Hepatocyte (in vitro differentiated cells): ENCODE measurements around the gene PTAFR. TPM values are rescaled to one million over a fixed set of nuclear protein-coding genes. Genes with fewer than 3 reads are reported as not detected.

Experiments
- DNase-seq: peaks from one replicate; pipeline ENCODE4 v3.0.0-alpha.2; 2016; ENCODE audit warnings: low spot score
- H2AFZ ChIP-seq: fragments of 200-600 bp; sonication (generic); 2 replicates; pipeline ENCODE4 v1.6.0; 2016; ENCODE audit warnings: antibody characterized with exemption, mild to moderate bottlenecking
- H3K27ac ChIP-seq: fragments of 200-600 bp; sonication (generic); 2 replicates; pipeline ENCODE4 v1.5.1; 2016; ENCODE audit warnings: mild to moderate bottlenecking
- H3K27me3 ChIP-seq: fragments of 200-600 bp; sonication (generic); 2 replicates; pipeline ENCODE4 v1.6.1; 2016
- H3K36me3 ChIP-seq: fragments of 200-600 bp; sonication (generic); replicated peaks from 2 replicates; pipeline ENCODE4 v1.5.1; 2016; ENCODE audit warnings: low read depth; ENCODE audit not compliant: insufficient read depth
- H3K4me1 ChIP-seq: fragments of 200-600 bp; sonication (generic); 2 replicates; pipeline ENCODE4 v1.5.1; 2016; ENCODE audit warnings: mild to moderate bottlenecking, moderate library complexity; ENCODE audit not compliant: insufficient read depth
- H3K4me2 ChIP-seq: fragments of 200-600 bp; sonication (generic); 2 replicates; pipeline ENCODE4 v1.6.0; 2016
- H3K4me3 ChIP-seq: fragments of 200-600 bp; sonication (generic); 2 replicates; pipeline ENCODE4 v1.5.1; 2016; ENCODE audit warnings: mild to moderate bottlenecking
- H3K79me2 ChIP-seq: fragments of 200-600 bp; sonication (generic); 2 replicates; pipeline ENCODE4 v1.6.0; 2017; ENCODE audit warnings: mild to moderate bottlenecking
- H3K9me2 ChIP-seq: fragments of 200-600 bp; sonication (generic); replicated peaks from 2 replicates; pipeline ENCODE4 v1.6.0; 2017; ENCODE audit warnings: mild to moderate bottlenecking; ENCODE audit not compliant: insufficient read depth
- H3K9me3 ChIP-seq: fragments of 200-600 bp; sonication (generic); 2 replicates; pipeline ENCODE4 v1.5.1; 2016; ENCODE audit warnings: low read depth, mild to moderate bottlenecking
- H4K20me1 ChIP-seq: fragments of 200-600 bp; sonication (generic); 2 replicates; pipeline ENCODE4 v1.6.0; 2016; ENCODE audit warnings: mild to moderate bottlenecking; ENCODE audit not compliant: insufficient read depth, poor library complexity, severe bottlenecking
- CTCF ChIP-seq: fragments of 200-600 bp; sonication (generic); IDR thresholded peaks from 2 replicates; pipeline ENCODE4 v1.5.1; 2016; ENCODE audit warnings: antibody characterized with exemption, mild to moderate bottlenecking; ENCODE audit not compliant: poor library complexity
- EZH2 ChIP-seq: fragments of 200-600 bp; sonication (generic); IDR thresholded peaks from 2 replicates; pipeline ENCODE4 v1.6.1; 2016; ENCODE audit warnings: antibody characterized with exemption, mild to moderate bottlenecking, borderline replicate concordance
- EZH2phosphoT487 ChIP-seq: fragments of 200-600 bp; sonication (generic); IDR thresholded peaks from one replicate; pipeline ENCODE4 v1.6.1; 2018; ENCODE audit warnings: antibody characterized with exemption, mild to moderate bottlenecking, low read depth, moderate library complexity; ENCODE audit not compliant: unreplicated experiment, severe bottlenecking
- WGBS: methylation state at CpG from one replicate; pipeline ENCODE4 v1.1.6; 2016; ENCODE audit warnings: low lambda C conversion rate; ENCODE audit errors: missing lambda C conversion rate; 5-methylcytosine and 5-hydroxymethylcytosine counted together
- polyA plus RNA-seq: library from polyadenylated mRNA; unstranded; fragments of >200 nt; fragmentation: Nextera tagmentation; extraction: Ambion mirVana; gene quantifications from 2 replicates; pipeline ENCODE4 v1.2.1, GENCODE V29; 2016
- total RNA-seq: library from RNA; depleted of rRNA; stranded (reverse); fragments of >200 nt; gene quantifications from 2 replicates; pipeline ENCODE4 v1.2.3, GENCODE V29; 2014

Gene PTAFR
- total and polyA plus RNA-seq, 2 experiments from 2014 or later: 0.29 to 0.37 TPM

- H3K4me3 ChIP-seq: no peak overlapping the region
Observed at GRCh38 chr1:28170001-28170596, 6.4 kb downstream of the PTAFR start.

DNA sequence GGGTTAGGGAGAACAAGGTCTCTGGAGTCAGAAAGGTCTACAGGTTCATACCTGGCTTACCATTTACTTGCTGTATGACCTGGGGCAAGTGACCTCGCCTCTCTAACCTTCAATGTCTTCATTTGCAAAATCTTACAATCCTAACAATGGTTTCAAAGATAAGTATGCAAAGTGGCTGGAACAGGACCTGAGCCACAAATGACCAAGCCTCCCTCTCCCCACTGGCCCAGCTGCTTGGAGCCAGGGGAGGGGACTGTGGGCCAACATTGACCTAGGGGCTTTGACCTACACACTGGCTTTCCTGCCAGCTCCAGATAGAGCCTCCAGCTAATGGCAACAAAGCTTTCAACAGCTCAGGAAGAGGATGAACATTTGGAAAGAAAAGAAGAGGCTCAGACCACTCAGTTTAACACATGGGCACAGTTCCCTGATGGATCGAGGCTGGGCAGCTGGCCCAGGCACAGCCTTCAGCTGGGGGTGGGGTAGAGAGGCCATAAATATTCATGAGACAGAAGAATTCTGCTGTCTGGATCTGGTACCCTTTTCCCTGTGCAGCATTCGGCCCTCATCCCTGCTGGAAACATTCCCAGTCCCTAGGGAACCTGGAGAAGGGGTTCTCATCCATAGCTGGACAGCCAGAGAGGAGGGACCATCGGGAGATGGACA lies 12.9 kb downstream of the PTAFR start:
- H3K4me1 ChIP-seq: peaks cover 4% of the 10 kb centered on the region
- H4K20me1 ChIP-seq: no peaks in the 10 kb centered on the region
- TF ChIP-seq EZH2 (no peak), CTCF (no peak), EZH2phosphoT487 (no peak)
- DNase-seq: no peak
- H3K9me2 ChIP-seq: no peaks in the 10 kb centered on the region
- no peaks in the 10 kb centered on the region for H3K27me3 ChIP-seq
- H3K4me2 ChIP-seq: no peak overlapping the region
- H3K79me2 ChIP-seq: no peaks in the 10 kb centered on the region
- no peaks in the 10 kb centered on the region for H3K9me3 ChIP-seq
- H2AFZ ChIP-seq: no peak overlapping the region
- H3K4me3 ChIP-seq: no peak overlapping the region
- 75% methylated on average over 4 of the region's 4 CpGs for WGBS
- H3K36me3 ChIP-seq: no peaks in the 10 kb centered on the region
- no peak overlapping the region for H3K27ac ChIP-seq

More at GRCh38 chr1:28170001-28170596, 6.4 kb downstream of the PTAFR start:
- Histone ChIP-seq H3K79me2 (no peaks in the 10 kb centered on the region), H3K9me3 (no peaks in the 10 kb centered on the region), H2AFZ (no peak overlapping the region), H3K4me2 (no peak overlapping the region), H3K4me1 (peaks cover 10% of the 10 kb centered on the region), H3K9me2 (no peaks in the 10 kb centered on the region), H3K27ac (peak overlapping the region; percentile 63), H3K27me3 (no peaks in the 10 kb centered on the region), H4K20me1 (no peaks in the 10 kb centered on the region), H3K36me3 (no peaks in the 10 kb centered on the region)
- WGBS: 63% methylated on average over 2 of the region's 2 CpGs
- DNase-seq: peak; percentile 52
- TF ChIP-seq EZH2: no peak
- no peak for TF ChIP-seq EZH2phosphoT487
- no peak for TF ChIP-seq CTCF

DNA sequence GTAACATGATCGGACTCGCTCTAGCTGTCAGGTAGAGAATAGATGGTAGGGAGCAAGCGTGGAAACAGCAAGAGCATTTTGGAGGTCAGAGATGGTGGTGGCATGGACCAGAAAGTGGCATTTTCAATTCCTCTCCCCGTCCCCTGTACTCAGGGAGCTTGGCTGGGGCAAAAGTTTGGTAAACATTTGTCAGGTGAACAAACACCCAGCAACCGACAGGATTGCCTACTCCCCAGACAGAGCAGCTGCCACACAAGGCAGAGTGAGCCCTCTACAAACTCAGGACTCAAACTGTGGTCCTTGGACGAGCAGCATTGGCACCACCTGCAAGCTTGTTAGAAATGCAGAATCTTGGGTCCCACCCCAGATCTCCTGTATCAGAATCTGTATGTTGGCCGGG lies 14.3 kb downstream of the PTAFR start:
- no peaks in the 10 kb centered on the region for H3K9me3 ChIP-seq
- no peaks in the 10 kb centered on the region for H3K27me3 ChIP-seq
- H3K36me3 ChIP-seq: no peaks in the 10 kb centered on the region
- peaks cover 4% of the 10 kb centered on the region for H3K4me1 ChIP-seq
- WGBS: 80% methylated on average over 7 of the region's 7 CpGs
- no peak overlapping the region for H3K4me2 ChIP-seq
- no peaks in the 10 kb centered on the region for H3K79me2 ChIP-seq
- TF ChIP-seq EZH2phosphoT487: no peak
- no peak for TF ChIP-seq EZH2
- no peak for TF ChIP-seq CTCF
- H4K20me1 ChIP-seq: no peaks in the 10 kb centered on the region
- no peak overlapping the region for H3K27ac ChIP-seq
- H3K9me2 ChIP-seq: no peaks in the 10 kb centered on the region
- DNase-seq: no peak
- H3K4me3 ChIP-seq: no peak overlapping the region
- no peak overlapping the region for H2AFZ ChIP-seq
